Endodermal cell (in vitro differentiated cells): ENCODE data around the gene ZNF48. TPM values are rescaled to one million over a fixed set of nuclear protein-coding genes. Genes with fewer than 3 reads are reported as not detected.

Experiments
- DNase-seq: peaks from one replicate; pipeline ENCODE4 v3.0.0-alpha.2; 2017
- H3K27ac ChIP-seq: 2 replicates; pipeline ENCODE4 v1.5.1; 2013; ENCODE audit warnings: mild to moderate bottlenecking, low read depth, low read length, moderate library complexity
- H3K27me3 ChIP-seq: 2 replicates; pipeline ENCODE4 v1.6.1; 2013; ENCODE audit warnings: mild to moderate bottlenecking, low read length, moderate library complexity; ENCODE audit not compliant: insufficient read depth, control insufficient read depth, poor library complexity, severe bottlenecking
- H3K36me3 ChIP-seq: 2 replicates; pipeline ENCODE4 v1.7.0; 2013; ENCODE audit warnings: mild to moderate bottlenecking, low read length, moderate library complexity; ENCODE audit not compliant: control insufficient read depth, insufficient read depth
- H3K4me1 ChIP-seq: one replicate; pipeline ENCODE4 v1.7.0; 2013; ENCODE audit warnings: low read length; ENCODE audit not compliant: control insufficient read depth, insufficient read depth
- H3K4me3 ChIP-seq: 2 replicates; pipeline ENCODE4 v1.5.1; 2013; ENCODE audit warnings: mild to moderate bottlenecking, low read length, moderate library complexity
- H3K9ac ChIP-seq: 2 replicates; pipeline ENCODE4 v1.6.1; 2013; ENCODE audit warnings: mild to moderate bottlenecking, low read length, moderate library complexity; ENCODE audit not compliant: poor library complexity, severe bottlenecking; ENCODE audit errors: extremely low read depth
- H3K9me3 ChIP-seq: 2 replicates; pipeline ENCODE4 v1.6.1; 2013; ENCODE audit warnings: mild to moderate bottlenecking, low read length, moderate library complexity; ENCODE audit not compliant: control insufficient read depth
- H3K27ac Mint-ChIP-seq: 2 replicates; pipeline ENCODE4 v1.8.0; 2020; ENCODE audit warnings: mixed read lengths
- H3K27me3 Mint-ChIP-seq: 2 replicates; pipeline ENCODE4 v1.8.0; 2021; ENCODE audit warnings: mild to moderate bottlenecking, mixed read lengths; ENCODE audit not compliant: insufficient read depth
- H3K36me3 Mint-ChIP-seq: 2 replicates; pipeline ENCODE4 v1.8.0; 2020; ENCODE audit warnings: low read depth, mixed read lengths
- H3K4me1 Mint-ChIP-seq: 2 replicates; pipeline ENCODE4 v1.8.0; 2020; ENCODE audit warnings: mixed read lengths
- H3K4me3 Mint-ChIP-seq: 2 replicates; pipeline ENCODE4 v1.8.0; 2020; ENCODE audit warnings: mild to moderate bottlenecking, moderate library complexity, mixed read lengths
- H3K9me3 Mint-ChIP-seq: 2 replicates; pipeline ENCODE4 v1.8.0; 2020; ENCODE audit warnings: mild to moderate bottlenecking, mixed read lengths
- WGBS, 2 experiments: methylation state at CpG; one replicate each; pipeline versions ENCODE4 v1.1.5 to v1.1.7; 2013; ENCODE audit warnings: missing lambda C conversion rate in 2 of 2, mixed read lengths in 1 of 2; ENCODE audit not compliant: insufficient coverage in 1 of 2, insufficient read length in 1 of 2; 5-methylcytosine and 5-hydroxymethylcytosine counted together
- total RNA-seq, 2 donors: library from RNA; stranded (reverse); fragmentation: NEBNext Ultra II Directional in 1 of 2; extraction: Animal tissue kit (Norgen Biotek cat#: 25700) in 1 of 2; gene quantifications; 2 replicates in 1 of 2; 3 replicates in 1 of 2; pipeline ENCODE4 v1.2.1, GENCODE V29; 2021
- TF ChIP-seq, protein P1 (sequence below): fragments of 200-600 bp; sonication (generic); conservative IDR thresholded peaks from 2 replicates; pipeline ENCODE4 v1.5.0; 2021; ENCODE audit warnings: antibody characterized with exemption, mild to moderate bottlenecking

The ZNF48 gene
- total RNA-seq, 2 donors from 2014 or later = 40.1 to 58.4 TPM

DNA sequence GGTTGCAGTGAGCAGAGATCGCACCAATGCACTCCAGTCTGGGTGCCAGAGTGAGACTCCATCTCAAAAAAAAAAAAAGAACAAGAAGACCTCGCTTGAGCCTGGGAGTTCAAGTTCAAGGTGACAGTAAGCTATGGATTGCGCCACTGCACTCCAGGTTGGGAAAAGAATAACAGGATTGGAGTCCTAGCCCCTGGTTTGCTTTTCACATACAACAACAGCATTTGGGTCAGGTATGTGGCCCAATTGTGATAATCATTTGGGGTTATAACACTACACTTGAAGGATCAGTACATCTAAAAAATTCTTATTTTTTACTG is 53.9 kb downstream of the ZNF48 start:
- H3K4me3 Mint-ChIP-seq = no peak overlapping the region
- H3K27ac ChIP-seq = no peak overlapping the region
- peaks cover 14% of the 10 kb centered on the region for H3K4me1 Mint-ChIP-seq
- TF ChIP-seq, protein P1, sequence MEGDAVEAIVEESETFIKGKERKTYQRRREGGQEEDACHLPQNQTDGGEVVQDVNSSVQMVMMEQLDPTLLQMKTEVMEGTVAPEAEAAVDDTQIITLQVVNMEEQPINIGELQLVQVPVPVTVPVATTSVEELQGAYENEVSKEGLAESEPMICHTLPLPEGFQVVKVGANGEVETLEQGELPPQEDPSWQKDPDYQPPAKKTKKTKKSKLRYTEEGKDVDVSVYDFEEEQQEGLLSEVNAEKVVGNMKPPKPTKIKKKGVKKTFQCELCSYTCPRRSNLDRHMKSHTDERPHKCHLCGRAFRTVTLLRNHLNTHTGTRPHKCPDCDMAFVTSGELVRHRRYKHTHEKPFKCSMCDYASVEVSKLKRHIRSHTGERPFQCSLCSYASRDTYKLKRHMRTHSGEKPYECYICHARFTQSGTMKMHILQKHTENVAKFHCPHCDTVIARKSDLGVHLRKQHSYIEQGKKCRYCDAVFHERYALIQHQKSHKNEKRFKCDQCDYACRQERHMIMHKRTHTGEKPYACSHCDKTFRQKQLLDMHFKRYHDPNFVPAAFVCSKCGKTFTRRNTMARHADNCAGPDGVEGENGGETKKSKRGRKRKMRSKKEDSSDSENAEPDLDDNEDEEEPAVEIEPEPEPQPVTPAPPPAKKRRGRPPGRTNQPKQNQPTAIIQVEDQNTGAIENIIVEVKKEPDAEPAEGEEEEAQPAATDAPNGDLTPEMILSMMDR = no peak
- 88 to 93% methylated on average over 3 of the region's 3 CpGs for WGBS, 2 experiments
- no peak overlapping the region for H3K9ac ChIP-seq
- peaks cover 12% of the 10 kb centered on the region for H3K27me3 Mint-ChIP-seq
- peaks cover 10% of the 10 kb centered on the region for H3K36me3 Mint-ChIP-seq
- H3K4me1 ChIP-seq = peaks cover 3% of the 10 kb centered on the region
- peaks cover 9% of the 10 kb centered on the region for H3K9me3 Mint-ChIP-seq
- H3K4me3 ChIP-seq = no peak overlapping the region
- H3K36me3 ChIP-seq = peaks cover 5% of the 10 kb centered on the region
- no peaks in the 10 kb centered on the region for H3K27me3 ChIP-seq
- H3K27ac Mint-ChIP-seq = no peak overlapping the region
- peaks cover 8% of the 10 kb centered on the region for H3K9me3 ChIP-seq
- DNase-seq = no peak

Other genes with a start within 250 kb of the ZNF48 start
- 1 to 10 TPM in 1 of 2 donors, under 1 TPM in 1; 0.93 to 2.1 TPM for gene CORO1A, start 211.8 kb upstream of the ZNF48 start, total RNA-seq
- 100 to 1,000 TPM; 125 to 134 TPM for gene BOLA2B, start 201.8 kb upstream of the ZNF48 start, total RNA-seq
- gene SLX1A, start 201.5 kb upstream of the ZNF48 start, total RNA-seq = 10 to 100 TPM; 37.7 to 48.8 TPM
- gene SULT1A3, start 196.2 kb upstream of the ZNF48 start, total RNA-seq = 10 to 100 TPM; 14.5 to 22.1 TPM
- gene NPIPB13, start 146.9 kb upstream of the ZNF48 start, total RNA-seq = 10 to 100 TPM; 18.3 to 31.1 TPM
- 10 to 100 TPM; 75.4 to 76.0 TPM for gene CD2BP2, start 40.1 kb upstream of the ZNF48 start, total RNA-seq
- gene TBC1D10B, start 24.9 kb upstream of the ZNF48 start, total RNA-seq = 10 to 100 TPM; 30.7 to 36.3 TPM
- 1 to 10 TPM in 1 of 2 donors, not detected in 1; 1.2 TPM for gene MYL11, start 20.6 kb upstream of the ZNF48 start, total RNA-seq
- 1 to 10 TPM; 1.1 to 2.3 TPM for gene SEPTIN1, start 12.9 kb upstream of the ZNF48 start, total RNA-seq
- gene ZNF771, start 12.2 kb downstream of the ZNF48 start, total RNA-seq = 10 to 100 TPM; 14.7 to 16.6 TPM
- gene DCTPP1, start 34.6 kb downstream of the ZNF48 start, total RNA-seq = 10 to 100 TPM; 54.8 to 61.9 TPM
- 10 to 100 TPM; 35.7 to 37.5 TPM for gene SEPHS2, start 50.5 kb downstream of the ZNF48 start, total RNA-seq
- not detected for gene ITGAL, start 77.3 kb downstream of the ZNF48 start, total RNA-seq
- gene ZNF768, start 131.1 kb downstream of the ZNF48 start, total RNA-seq = 10 to 100 TPM; 47.0 to 59.2 TPM
- 10 to 100 TPM; 15.5 to 17.1 TPM for gene ZNF747, start 139.4 kb downstream of the ZNF48 start, total RNA-seq
- gene ZNF764, start 163.0 kb downstream of the ZNF48 start, total RNA-seq = 10 to 100 TPM; 19.0 TPM
- gene ZNF688, start 176.3 kb downstream of the ZNF48 start, total RNA-seq = 1 to 10 TPM; 6.4 to 7.5 TPM
- gene ZNF785, start 190.3 kb downstream of the ZNF48 start, total RNA-seq = 10 to 100 TPM; 22.5 to 24.0 TPM
- 10 to 100 TPM; 13.0 to 15.8 TPM for gene ZNF689, start 215.0 kb downstream of the ZNF48 start, total RNA-seq